Measurements from ENCODE around the gene PGAP1.
"Not testable (repeated sequence)": the region's sequence is repeated elsewhere in the genome, so short reads cannot be mapped to it uniquely, and the experiment has no call there.

The PGAP1 gene

DNA sequence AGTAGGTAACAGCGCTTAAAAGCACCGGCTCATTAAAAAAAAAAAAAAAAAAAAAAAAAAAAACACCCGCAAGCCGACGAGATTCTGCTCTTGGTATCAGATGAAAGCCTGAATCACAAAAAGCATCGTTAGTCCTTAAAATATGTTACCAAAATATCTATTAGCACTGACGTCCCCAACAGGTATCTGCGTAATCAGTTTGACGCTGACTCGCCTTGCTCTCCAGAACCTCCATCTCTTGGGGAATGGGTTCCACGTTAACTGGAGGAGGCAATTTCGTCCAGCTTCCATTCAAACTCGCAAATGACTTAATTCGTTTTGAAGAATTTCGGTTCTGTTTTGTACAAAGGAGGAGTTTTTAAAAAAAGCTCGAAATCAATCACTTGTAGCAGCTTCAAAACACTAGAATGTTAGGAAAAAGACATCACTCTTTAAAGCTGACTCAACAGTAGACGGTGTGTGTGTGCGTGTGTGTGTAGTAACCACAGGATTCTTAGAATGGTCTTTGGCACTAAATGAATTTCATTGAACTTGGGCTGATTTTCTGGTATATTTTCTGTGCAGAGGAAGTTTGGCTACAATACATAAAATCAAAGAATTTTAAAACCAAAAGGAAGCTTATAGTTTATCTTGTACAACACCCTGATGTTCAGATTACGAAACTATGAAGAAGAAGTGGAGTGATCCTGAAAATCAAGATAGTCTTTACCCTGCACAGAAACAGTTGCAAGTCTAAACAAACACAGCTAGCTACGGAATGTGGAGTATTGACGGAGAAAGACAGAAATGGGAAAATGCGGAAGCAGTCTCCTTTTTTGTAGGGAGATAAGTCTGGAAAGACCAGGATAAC is 1.1 kb upstream of the PGAP1 start:
- Mint-ChIP-seq H3K9me3 (no peaks in the 10 kb centered on the region), H3K36me3 (ENCODE audit: low read depth) (peaks cover 17% of the 10 kb centered on the region), H3K27ac (peak overlapping the region; percentile 87), H3K27me3 (peaks cover 13% of the 10 kb centered on the region), H3K4me1 (ENCODE audit: low read depth) (peaks cover 19% of the 10 kb centered on the region), H3K4me3 (peak overlapping the region; percentile 98)
- intact Hi-C loops (cut with micrococcal nuclease) = loop anchor here (5.0 kb wide), 1 partner anchor 60 kb away; no protein-coding TSS in a partner anchor

DNA sequence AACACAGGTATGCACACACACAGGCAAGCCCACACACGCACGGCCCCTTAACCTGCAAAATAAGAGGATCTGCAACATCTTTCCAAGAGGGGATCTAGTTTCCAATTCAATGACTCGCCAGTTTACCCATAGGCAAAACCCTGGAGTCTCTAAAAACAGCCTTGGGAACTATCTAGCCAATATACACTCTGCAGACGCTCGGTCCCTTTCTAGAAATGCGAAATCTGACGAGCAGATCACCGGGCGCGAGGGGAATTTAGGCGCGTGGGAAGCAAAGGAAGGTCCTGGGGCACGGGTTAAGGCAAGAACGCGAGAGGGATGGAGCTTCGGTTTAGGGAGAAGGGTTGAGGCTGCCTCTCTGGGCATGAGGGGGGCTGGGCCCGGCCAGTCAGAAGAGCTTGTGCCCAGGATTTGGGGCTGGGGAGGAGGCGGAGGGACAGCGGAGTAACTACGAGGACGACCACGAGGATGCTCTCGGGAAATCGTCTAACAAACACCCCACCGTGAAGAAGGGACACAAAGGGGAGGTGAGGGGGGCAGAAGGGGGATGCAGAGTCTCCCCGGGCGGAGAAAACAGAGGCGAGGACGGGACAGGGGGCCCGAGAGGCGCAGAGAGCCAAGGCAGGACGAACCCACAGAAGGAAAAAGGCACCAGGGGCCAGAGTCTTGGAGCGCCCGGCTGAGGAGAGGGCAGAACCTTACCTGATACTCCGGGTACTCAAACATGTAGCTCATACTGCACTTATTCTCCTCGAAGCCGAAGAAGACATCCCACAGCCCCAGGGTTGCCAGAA is 542 bp downstream of the PGAP1 start:
- Mint-ChIP-seq H3K36me3 (ENCODE audit: low read depth) (peaks cover 17% of the 10 kb centered on the region), H3K27me3 (peaks cover 13% of the 10 kb centered on the region), H3K27ac (peak overlapping the region; percentile 87), H3K4me3 (peak overlapping the region; percentile 98), H3K9me3 (no peaks in the 10 kb centered on the region), H3K4me1 (ENCODE audit: low read depth) (peaks cover 19% of the 10 kb centered on the region)
- intact Hi-C loops (cut with micrococcal nuclease) = loop anchor here (5.0 kb wide), 1 partner anchor 61 kb away; no protein-coding TSS in a partner anchor

DNA sequence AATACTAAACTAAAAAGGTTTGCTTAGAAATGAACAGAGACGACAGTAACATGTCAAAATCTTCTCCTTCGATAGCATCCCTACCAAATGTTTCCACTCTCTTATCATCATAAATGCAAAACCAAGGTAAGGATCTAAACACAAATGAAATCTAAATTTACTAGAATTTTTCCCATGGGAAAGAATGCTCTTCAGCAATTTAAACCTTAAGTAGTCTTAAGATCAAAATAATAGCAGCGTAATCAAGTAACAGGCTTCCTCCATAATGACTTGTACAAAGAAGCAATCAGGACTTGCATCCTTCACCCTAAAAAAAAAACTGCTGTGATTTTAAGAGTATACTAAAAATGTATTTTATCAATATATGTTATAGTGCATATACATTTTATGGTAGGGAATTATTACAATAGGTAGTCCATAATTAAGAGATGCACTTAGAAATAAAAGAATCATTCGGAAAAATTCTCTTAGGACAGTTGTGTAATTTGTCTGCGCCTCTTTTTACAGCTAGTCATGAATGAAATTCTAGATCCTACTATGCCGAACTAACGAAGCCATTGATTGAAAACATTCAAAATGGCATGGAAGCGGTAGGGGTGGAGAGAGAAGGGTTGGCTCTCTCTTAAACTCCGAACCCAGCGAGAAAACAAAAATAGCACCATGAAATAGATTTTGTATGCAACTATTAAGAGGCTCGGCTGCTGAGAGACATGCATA is 1.3 kb downstream of the PGAP1 start:
- no peaks in the 10 kb centered on the region for H3K9me3 Mint-ChIP-seq
- H3K4me1 Mint-ChIP-seq (ENCODE audit: low read depth) = peaks cover 19% of the 10 kb centered on the region

DNA sequence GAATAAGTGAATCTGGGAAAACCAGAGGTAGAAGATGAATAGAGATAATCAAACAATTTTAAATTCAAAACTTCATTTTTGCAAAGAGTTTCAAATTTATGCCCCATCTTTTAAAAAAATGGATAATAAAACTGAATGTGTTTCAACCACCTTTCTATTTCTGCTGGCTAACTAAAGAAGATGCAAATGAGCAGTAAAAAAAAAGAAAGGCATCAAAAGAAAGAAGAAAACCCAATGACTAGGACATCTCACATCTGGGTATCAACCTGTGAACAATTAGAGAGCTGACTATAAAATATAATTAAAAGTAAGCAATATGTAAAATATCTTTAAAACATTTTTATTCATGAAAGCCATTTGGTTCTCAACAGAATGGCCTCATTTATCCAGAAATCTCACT is 2.5 kb downstream of the PGAP1 start:
- peaks cover 13% of the 10 kb centered on the region for H3K27me3 Mint-ChIP-seq
- no peak overlapping the region for H3K27ac Mint-ChIP-seq
- H3K36me3 Mint-ChIP-seq (ENCODE audit: low read depth) = peaks cover 17% of the 10 kb centered on the region
- H3K9me3 Mint-ChIP-seq = no peaks in the 10 kb centered on the region
- no peak overlapping the region for H3K4me3 Mint-ChIP-seq
- H3K4me1 Mint-ChIP-seq (ENCODE audit: low read depth) = peaks cover 19% of the 10 kb centered on the region
- intact Hi-C loops (cut with micrococcal nuclease) = no loop called here

More for the DNA sequence above, 1.3 kb downstream of the PGAP1 start:
- intact Hi-C loops (cut with micrococcal nuclease) = loop anchor here (5.0 kb wide), 1 partner anchor 62 kb away; no protein-coding TSS in a partner anchor
- peak overlapping the region; percentile 87 for H3K27ac Mint-ChIP-seq
- peaks cover 13% of the 10 kb centered on the region for H3K27me3 Mint-ChIP-seq
- H3K36me3 Mint-ChIP-seq (ENCODE audit: low read depth) = peaks cover 17% of the 10 kb centered on the region
- H3K4me3 Mint-ChIP-seq = peak overlapping the region; percentile 98

DNA sequence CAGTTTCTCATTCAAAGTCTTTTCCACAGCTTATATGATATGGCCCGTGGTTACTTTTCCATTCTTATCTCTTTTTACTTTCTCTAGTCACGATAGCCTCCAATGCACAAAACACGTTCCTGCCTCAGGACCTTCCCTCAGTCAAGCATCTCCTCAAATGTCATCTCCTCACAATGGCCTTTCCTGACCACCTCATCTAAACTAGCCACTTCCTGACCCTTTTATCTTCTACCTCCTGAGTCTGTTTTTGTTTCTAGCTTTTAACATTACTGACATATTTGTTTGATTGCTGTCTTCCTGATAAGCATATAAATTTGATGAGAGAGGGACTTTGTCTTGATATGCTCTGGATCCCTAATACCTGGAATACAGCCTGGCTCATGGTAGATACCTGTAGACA is 7.6 kb downstream of the PGAP1 start:
- Mint-ChIP-seq H3K27ac (no peak overlapping the region), H3K4me1 (ENCODE audit: low read depth) (peaks cover 15% of the 10 kb centered on the region), H3K27me3 (no peaks in the 10 kb centered on the region), H3K4me3 (no peak overlapping the region), H3K9me3 (no peaks in the 10 kb centered on the region), H3K36me3 (ENCODE audit: low read depth) (no peaks in the 10 kb centered on the region)
- intact Hi-C loops (cut with micrococcal nuclease) = no loop called here

DNA sequence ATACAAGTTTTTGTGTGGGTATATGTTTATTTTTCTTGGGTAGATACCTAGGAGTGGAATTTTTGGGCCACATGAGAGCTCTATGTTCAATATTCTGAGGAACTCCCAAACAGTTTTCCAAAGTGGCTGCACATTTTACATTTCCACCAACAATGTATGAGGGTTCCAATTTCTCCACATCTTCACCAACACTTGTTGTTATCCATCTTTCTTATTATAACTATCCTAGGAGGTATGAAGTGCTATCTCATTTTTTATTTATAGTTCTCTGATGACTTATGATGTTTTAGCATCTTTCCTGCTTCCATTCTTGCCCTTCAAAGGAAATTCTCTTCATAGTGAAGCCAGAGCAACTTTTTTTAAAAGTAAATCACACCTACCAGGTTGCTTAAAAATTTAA is 8.7 kb downstream of the PGAP1 start:
- Mint-ChIP-seq H3K4me1 (ENCODE audit: low read depth) (peaks cover 15% of the 10 kb centered on the region), H3K27ac (no peak overlapping the region), H3K4me3 (no peak overlapping the region), H3K9me3 (no peaks in the 10 kb centered on the region), H3K27me3 (no peaks in the 10 kb centered on the region), H3K36me3 (ENCODE audit: low read depth) (no peaks in the 10 kb centered on the region)
- intact Hi-C loops (cut with micrococcal nuclease) = no loop called here

DNA sequence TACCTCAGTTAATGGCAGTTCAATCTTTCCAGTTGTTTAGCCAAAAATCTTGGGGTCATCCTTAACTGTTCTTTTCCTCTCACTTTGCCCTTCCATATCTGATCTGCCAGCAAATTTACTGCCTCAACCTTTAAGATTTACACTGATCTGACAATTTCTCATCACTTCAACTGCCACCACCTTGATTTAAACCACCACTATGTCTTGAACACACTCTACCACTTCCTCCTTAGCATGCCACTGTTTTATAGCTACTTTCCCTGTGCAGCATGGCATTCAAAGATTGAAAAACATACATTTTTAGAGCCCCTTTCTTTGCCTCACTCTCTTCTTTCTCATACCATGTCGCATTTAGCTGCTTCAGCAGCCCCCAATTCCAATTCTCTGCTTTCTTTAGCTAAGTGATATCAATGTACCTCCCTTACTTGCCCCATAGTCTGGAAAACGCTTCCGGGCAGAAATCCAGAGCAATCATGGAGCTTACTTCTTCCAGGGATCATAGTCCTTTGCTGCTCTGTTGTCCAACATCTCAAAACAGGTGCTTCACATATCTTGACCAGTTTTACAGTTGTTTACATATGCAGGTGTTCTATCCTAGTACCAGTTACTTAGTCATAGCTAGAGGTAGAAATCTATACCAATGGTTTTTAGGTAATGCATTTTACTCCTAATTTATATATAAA is 10.9 kb downstream of the PGAP1 start:
- Mint-ChIP-seq H3K27me3 (no peaks in the 10 kb centered on the region), H3K36me3 (ENCODE audit: low read depth) (no peaks in the 10 kb centered on the region), H3K27ac (no peak overlapping the region), H3K4me1 (ENCODE audit: low read depth) (peaks cover 15% of the 10 kb centered on the region), H3K9me3 (no peaks in the 10 kb centered on the region), H3K4me3 (no peak overlapping the region)
- intact Hi-C loops (cut with micrococcal nuclease) = no loop called here

DNA sequence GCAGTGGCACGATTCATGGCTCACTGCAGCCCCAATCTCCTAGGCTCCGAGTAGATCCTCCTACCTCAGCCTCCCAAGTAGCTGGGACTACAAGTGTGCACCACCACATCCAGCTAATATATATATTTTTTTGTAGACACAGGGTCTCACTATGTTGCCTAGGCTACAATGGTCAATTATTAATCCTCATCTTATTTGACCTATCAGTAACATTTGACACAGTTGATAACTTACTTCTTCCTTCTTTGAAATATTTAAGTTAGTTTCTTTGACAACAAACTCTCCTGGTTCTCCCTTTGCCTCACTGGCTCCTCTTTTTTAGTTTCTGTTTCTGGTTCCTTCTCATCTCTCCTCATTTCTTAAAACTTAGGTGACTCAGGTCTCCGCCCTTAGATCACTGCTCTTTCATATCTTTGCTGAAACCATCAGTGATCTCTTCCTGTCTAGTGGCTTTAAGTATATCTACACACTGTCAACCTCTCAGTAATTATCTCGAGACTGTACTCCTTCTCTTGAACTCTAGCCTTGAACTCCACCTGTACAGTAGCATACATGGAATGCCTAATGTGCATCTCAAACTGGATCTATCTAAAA is 11.5 kb downstream of the PGAP1 start:
- intact Hi-C loops (cut with micrococcal nuclease) = no loop called here
- Mint-ChIP-seq H3K36me3 (ENCODE audit: low read depth) (no peaks in the 10 kb centered on the region), H3K27ac (no peak overlapping the region)

DNA sequence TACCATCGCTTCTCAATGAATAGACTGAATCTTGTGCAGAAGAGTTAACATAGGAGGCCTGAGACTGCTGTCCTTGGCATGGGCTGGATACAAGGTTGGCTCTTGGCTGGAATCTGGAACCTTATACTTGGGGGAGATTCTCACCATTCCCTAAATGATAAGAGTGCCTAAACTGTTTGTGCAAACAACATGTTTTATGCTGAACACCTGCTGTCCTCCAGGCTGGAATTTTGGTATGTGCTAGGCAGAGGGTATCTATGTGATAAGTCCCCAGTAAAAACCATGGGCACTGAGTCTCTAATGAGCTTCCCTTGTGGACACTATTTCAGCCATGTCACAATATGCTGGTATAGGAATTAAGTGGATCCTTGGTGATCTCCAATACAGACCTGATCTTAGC is 12.8 kb downstream of the PGAP1 start:
- Mint-ChIP-seq H3K36me3 (ENCODE audit: low read depth) (no peaks in the 10 kb centered on the region), H3K9me3 (no peaks in the 10 kb centered on the region), H3K4me3 (no peak overlapping the region), H3K27ac (no peak overlapping the region), H3K4me1 (ENCODE audit: low read depth) (peaks cover 15% of the 10 kb centered on the region), H3K27me3 (no peaks in the 10 kb centered on the region)
- intact Hi-C loops (cut with micrococcal nuclease) = no loop called here

More for the DNA sequence above, 11.5 kb downstream of the PGAP1 start:
- H3K4me3 Mint-ChIP-seq = no peak overlapping the region
- H3K27me3 Mint-ChIP-seq = no peaks in the 10 kb centered on the region
- peaks cover 15% of the 10 kb centered on the region for H3K4me1 Mint-ChIP-seq (ENCODE audit: low read depth)
- H3K9me3 Mint-ChIP-seq = no peaks in the 10 kb centered on the region

DNA sequence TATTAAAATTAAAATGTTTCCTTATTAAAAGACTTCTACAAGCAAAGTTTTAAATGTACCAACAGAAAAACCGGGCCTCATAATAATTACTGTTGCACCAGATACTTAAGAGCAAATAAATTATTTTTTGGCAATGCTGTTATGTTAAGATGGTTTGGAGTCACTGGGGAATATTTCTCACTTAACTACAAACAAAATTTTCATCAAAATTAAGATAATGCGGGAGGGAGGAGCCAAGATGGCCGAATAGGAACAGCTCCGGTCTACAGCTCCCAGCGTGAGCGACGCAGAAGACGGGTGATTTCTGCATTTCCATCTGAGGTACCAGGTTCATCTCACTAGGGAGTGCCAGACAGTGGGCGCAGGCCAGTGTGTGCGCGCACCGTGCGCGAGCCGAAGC is 21.1 kb downstream of the PGAP1 start:
- H3K4me3 Mint-ChIP-seq = not testable (repeated sequence)

DNA sequence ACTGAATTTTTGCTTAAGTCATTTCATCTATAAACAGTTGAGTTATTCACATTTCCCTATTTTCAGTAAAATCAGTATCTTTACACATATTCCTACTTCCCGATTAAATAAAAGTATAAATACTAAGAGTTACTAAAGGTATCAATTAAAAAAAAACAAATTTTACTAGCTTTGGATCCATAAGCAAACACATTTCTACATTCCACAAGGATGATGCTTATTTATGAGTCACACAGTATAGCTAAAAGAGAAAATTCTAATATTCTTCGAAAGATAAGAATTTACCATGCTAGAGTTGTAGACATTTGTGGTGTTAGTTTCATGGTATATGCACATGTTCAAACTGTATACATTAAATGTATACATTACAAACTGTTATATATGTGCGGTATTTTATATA is 23.7 kb downstream of the PGAP1 start:
- no peaks in the 10 kb centered on the region for H3K36me3 Mint-ChIP-seq (ENCODE audit: low read depth)
- no peaks in the 10 kb centered on the region for H3K4me1 Mint-ChIP-seq (ENCODE audit: low read depth)
- H3K27me3 Mint-ChIP-seq = no peaks in the 10 kb centered on the region
- H3K27ac Mint-ChIP-seq = no peak overlapping the region
- intact Hi-C loops (cut with micrococcal nuclease) = no loop called here
- H3K9me3 Mint-ChIP-seq = no peaks in the 10 kb centered on the region
- H3K4me3 Mint-ChIP-seq = no peak overlapping the region

More for the DNA sequence above, 21.1 kb downstream of the PGAP1 start:
- intact Hi-C loops (cut with micrococcal nuclease); H3K4me1 Mint-ChIP-seq (ENCODE audit: low read depth); H3K27me3 Mint-ChIP-seq; H3K36me3 Mint-ChIP-seq (ENCODE audit: low read depth); H3K27ac Mint-ChIP-seq; H3K9me3 Mint-ChIP-seq: not testable (repeated sequence)

DNA sequence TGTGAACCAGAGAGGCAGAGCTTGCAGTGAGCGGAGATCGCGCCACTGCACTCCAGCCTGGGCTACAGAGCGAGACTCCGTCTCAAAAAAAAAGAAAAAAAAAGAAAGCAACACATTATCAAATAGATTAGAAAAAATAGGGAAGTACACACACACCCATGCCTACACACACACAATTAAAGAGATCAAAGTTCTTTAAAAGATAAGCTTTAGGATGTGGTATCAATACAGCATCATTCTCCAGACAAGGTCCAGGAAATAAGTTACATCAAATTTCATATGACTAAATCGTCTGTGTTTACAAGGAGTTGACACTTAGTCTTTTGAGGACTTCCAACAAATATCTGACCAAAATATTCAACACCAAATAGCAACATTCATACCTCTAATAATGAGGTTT is 25.7 kb downstream of the PGAP1 start:
- Mint-ChIP-seq H3K36me3 (ENCODE audit: low read depth) (no peaks in the 10 kb centered on the region), H3K4me3 (no peak overlapping the region), H3K9me3 (no peaks in the 10 kb centered on the region), H3K27me3 (no peaks in the 10 kb centered on the region), H3K4me1 (ENCODE audit: low read depth) (no peaks in the 10 kb centered on the region), H3K27ac (no peak overlapping the region)
- intact Hi-C loops (cut with micrococcal nuclease) = no loop called here

DNA sequence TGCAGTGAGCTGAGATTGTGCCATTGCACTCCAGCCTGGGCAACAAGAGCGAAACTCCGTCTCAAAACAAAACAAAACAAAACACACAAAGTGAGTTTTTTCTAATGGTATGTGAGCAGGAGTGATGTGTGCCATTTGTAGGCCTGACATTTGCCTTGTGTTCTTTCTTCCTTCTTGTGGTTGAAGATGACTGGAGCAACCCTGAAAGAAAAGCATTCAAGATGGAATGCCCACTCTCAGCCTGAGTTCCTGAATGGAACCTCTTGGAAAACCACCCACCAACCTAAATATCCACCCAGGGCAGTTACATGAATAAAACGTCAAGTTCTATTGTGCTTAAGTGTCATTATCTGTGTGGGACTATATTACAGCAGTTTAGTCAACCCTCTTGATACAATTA is 26.5 kb downstream of the PGAP1 start:
- no peaks in the 10 kb centered on the region for H3K36me3 Mint-ChIP-seq (ENCODE audit: low read depth)
- no peaks in the 10 kb centered on the region for H3K9me3 Mint-ChIP-seq
- H3K4me1 Mint-ChIP-seq (ENCODE audit: low read depth) = no peaks in the 10 kb centered on the region
- no peaks in the 10 kb centered on the region for H3K27me3 Mint-ChIP-seq
- intact Hi-C loops (cut with micrococcal nuclease) = no loop called here
- H3K27ac Mint-ChIP-seq = no peak overlapping the region
- H3K4me3 Mint-ChIP-seq = no peak overlapping the region

All from dendritic cell treated with granulocyte-macrophage colony-stimulating factor and Interleukin-4, amounts not matched to agents 40 ng/mL and 50 ng/mL, for 4 days (primary cell).